ENCODE data around the gene SNRPB. TPM values are rescaled to one million over a fixed set of nuclear protein-coding genes. Genes with fewer than 3 reads are reported as not detected.

Gene SNRPB
- total RNA-seq, 1 experiment from 2014 or later: 393 TPM

- Histone ChIP-seq H3K4me3 (ENCODE audit: low read depth in 2 of 2, low read length in 2 of 2) (no peak overlapping the region), H3K36me3 (ENCODE audit: control insufficient read depth, insufficient read depth, low read length) (no peaks in the 10 kb centered on the region), H3K27ac (ENCODE audit: low read length) (no peak overlapping the region), H3K9me3 (ENCODE audit: control insufficient read depth, insufficient read depth, low read depth, low read length) (no peaks in the 10 kb centered on the region), H3K27me3 (ENCODE audit: control insufficient read depth, insufficient read depth, low read length) (peaks cover 5% of the 10 kb centered on the region), H3K4me1 (ENCODE audit: control insufficient read depth, insufficient read depth, low read length) (no peaks in the 10 kb centered on the region)
- CTCF ChIA-PET: interaction anchor here (1.3 kb wide), 1 partner anchor 11 kb away, joined by 3 read pairs; no protein-coding TSS in a partner anchor
- intact Hi-C loops (cut with micrococcal nuclease; ENCODE audit: unreplicated experiment) (no loop called here), in situ Hi-C loops (cut with HindIII; ENCODE audit: low pct_unique_long_range_greater_than_20kb, low sequenced_read_pairs) (no loop called here)
- no TSS peak for BruUV-seq (replicated peaks)
- TF ChIP-seq TCF7L2 (IDR thresholded peaks at IDR 0.05; ENCODE audit: low read depth, low read length): no peak
- no peak for TF ChIP-seq CTCF (IDR thresholded peaks at IDR 0.05)
- TF ChIP-seq REST (IDR thresholded peaks at IDR 0.05; ENCODE audit: insufficient read depth in 1 of 2, low read depth in 2 of 2, low read length in 1 of 2): no peak
- no peak for TF ChIP-seq SIN3A (IDR thresholded peaks at IDR 0.05; ENCODE audit: borderline replicate concordance, insufficient read depth, low read depth, low read length)
- TF ChIP-seq POLR2AphosphoS5 (IDR thresholded peaks at IDR 0.05; ENCODE audit: low read depth, low read length): no peak
- no peak for ATAC-seq
- DNase-seq (ENCODE audit: low read depth, low spot score): no peak
- POLR2A ChIA-PET: no interaction called here
These were observed 23.7 kb downstream of the SNRPB start for GRCh38 chr20:2446845-2447244.

GRCh38 chr20:2431185-2431584 lies 39.4 kb downstream of the SNRPB start:
- no peak for ATAC-seq
- CTCF ChIA-PET: no interaction called here
- H3K27me3 ChIP-seq (ENCODE audit: control insufficient read depth, insufficient read depth, low read length): peaks cover 3% of the 10 kb centered on the region; the same call in 1 of the 2 replicates
- BruUV-seq (replicated peaks): no TSS peak
- POLR2A ChIA-PET: no interaction called here
- H3K4me1 ChIP-seq (ENCODE audit: control insufficient read depth, insufficient read depth, low read length): no peaks in the 10 kb centered on the region
- TF ChIP-seq POLR2AphosphoS5 (IDR thresholded peaks at IDR 0.05; ENCODE audit: low read depth, low read length): no peak
- no peak for TF ChIP-seq CTCF (IDR thresholded peaks at IDR 0.05)
- TF ChIP-seq SIN3A (IDR thresholded peaks at IDR 0.05; ENCODE audit: borderline replicate concordance, insufficient read depth, low read depth, low read length): no peak
- no peak for TF ChIP-seq REST (IDR thresholded peaks at IDR 0.05; ENCODE audit: insufficient read depth in 1 of 2, low read depth in 2 of 2, low read length in 1 of 2)
- TF ChIP-seq TCF7L2 (IDR thresholded peaks at IDR 0.05; ENCODE audit: low read depth, low read length): no peak
- H3K36me3 ChIP-seq (ENCODE audit: control insufficient read depth, insufficient read depth, low read length): no peaks in the 10 kb centered on the region
- in situ Hi-C loops (cut with HindIII; ENCODE audit: low pct_unique_long_range_greater_than_20kb, low sequenced_read_pairs): no loop called here
- H3K9me3 ChIP-seq (ENCODE audit: control insufficient read depth, insufficient read depth, low read depth, low read length): no peaks in the 10 kb centered on the region
- H3K27ac ChIP-seq (ENCODE audit: low read length): no peak overlapping the region
- DNase-seq (ENCODE audit: low read depth, low spot score): no peak
- no peak overlapping the region for H3K4me3 ChIP-seq (ENCODE audit: low read depth in 2 of 2, low read length in 2 of 2)
- intact Hi-C loops (cut with micrococcal nuclease; ENCODE audit: unreplicated experiment): no loop called here
